Suprapubic skin (tissue), 4 donors: Measurements from ENCODE around the gene RRH.
"Not testable (repeated sequence)": the region's sequence is repeated elsewhere in the genome, so short reads cannot be mapped to it uniquely, and the experiment has no call there.

Experiments used
- CTCF ChIP-seq, 2 donors: fragments of 200-600 bp in 1 of 2; fragments of 450-650 bp in 1 of 2; sonication (generic) in 1 of 2; IDR thresholded peaks; one replicate each; pipeline ENCODE4 v1.5.1; 2016 to 2019; ENCODE audit warnings: antibody characterized with exemption in 2 of 2, mild to moderate bottlenecking in 1 of 2, moderate library complexity in 1 of 2
- EP300 ChIP-seq: sonication (generic); formaldehyde crosslinking; IDR thresholded peaks from one replicate; pipeline ENCODE4 v1.6.1; 2017; ENCODE audit warnings: antibody characterized with exemption
- POLR2A ChIP-seq, 2 donors: fragments of 450-650 bp; IDR thresholded peaks; one replicate each; pipeline ENCODE4 v1.6.1; 2017; ENCODE audit warnings: antibody characterized with exemption in 2 of 2, mild to moderate bottlenecking in 2 of 2, moderate library complexity in 2 of 2
- POLR2AphosphoS5 ChIP-seq, 3 donors: sonication (generic); formaldehyde crosslinking; IDR thresholded peaks; one replicate each; pipeline ENCODE4 v1.6.1; 2017; ENCODE audit warnings: antibody characterized with exemption in 3 of 3

GRCh38 chr4:109859426-109860300 is 31.9 kb downstream of the RRH start:
- not testable (repeated sequence) for TF ChIP-seq EP300; CTCF (IDR thresholded peaks at IDR 0.05); POLR2AphosphoS5 (IDR thresholded peaks at IDR 0.05); POLR2A (IDR thresholded peaks at IDR 0.05)
